Measurements from ENCODE around the gene NUP43.
"Not testable (repeated sequence)": the region's sequence is repeated elsewhere in the genome, so short reads cannot be mapped to it uniquely, and the experiment has no call there.

NUP43 gene

DNA sequence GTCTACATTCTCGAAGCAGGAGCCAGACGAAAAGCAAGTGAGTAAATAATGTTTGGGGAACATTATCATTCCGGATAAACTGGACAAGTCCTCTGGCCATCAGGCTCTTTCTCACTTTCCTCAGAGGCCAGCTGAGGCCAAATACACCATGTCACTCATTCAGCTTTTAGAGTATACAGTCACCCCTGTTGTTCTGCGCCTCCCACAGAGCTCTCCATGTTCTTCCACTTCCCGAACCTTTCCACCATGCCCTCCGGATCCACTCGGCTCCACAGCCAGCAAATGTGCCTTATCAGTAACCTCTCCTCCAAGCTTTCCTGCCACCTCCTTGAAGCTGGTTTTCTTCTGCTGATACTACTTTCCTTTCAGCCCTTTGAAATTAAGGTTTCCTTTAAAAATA lies 60.1 kb downstream of the NUP43 start:
- no peak for DNase-seq

DNA sequence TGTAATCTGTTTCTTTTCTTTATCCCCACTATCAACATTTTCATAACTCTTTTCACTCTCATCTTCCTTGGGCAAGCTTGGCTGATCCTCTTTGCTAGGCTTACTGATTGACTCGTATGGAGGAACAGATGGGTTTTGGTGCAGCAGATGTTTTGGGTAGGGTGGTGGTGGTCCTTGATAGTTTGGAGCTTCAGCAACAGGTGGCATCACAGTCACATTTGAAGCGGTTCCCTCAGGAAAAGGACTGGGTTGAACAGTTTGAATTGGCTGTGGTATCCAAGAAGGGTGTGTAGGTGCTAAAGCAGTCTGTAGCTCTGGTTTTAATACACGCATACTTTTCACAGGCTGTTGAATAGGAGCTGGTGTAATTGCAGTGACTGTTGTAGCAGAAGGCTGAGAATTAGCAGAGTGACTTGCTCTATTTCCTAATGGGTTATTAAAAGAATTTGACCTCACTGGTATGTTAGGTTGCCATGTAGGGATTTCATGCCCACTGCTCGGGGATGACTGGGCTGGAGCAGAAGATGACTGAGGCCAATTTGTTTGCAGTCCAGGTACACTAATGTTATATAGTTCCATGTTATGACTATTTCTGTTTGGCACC lies 63.0 kb downstream of the NUP43 start:
- peak; percentile 99 for DNase-seq

DNA sequence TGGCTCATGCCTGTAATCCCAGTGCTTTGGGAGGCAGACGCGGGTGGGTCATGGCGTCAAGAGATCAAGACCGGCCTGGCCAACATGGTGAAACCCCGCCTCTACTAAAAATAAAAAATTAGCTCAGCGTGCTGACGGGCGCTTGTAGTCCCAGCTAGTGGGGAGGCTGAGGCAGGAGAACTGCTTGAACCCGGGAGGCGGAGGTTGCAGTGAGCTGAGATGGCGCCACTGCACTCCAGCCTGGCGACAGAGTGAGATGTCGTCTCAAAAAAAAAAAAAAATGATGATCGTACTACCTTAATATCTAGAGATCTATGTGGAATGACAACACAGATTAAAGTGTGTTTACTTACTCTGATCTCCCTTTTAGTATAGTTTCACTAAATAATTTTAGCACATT lies 64.5 kb downstream of the NUP43 start:
- not testable (repeated sequence) for DNase-seq

- no peak for DNase-seq
Measured at GRCh38 chr6:149681209-149681608, 65.1 kb downstream of the NUP43 start.

DNA sequence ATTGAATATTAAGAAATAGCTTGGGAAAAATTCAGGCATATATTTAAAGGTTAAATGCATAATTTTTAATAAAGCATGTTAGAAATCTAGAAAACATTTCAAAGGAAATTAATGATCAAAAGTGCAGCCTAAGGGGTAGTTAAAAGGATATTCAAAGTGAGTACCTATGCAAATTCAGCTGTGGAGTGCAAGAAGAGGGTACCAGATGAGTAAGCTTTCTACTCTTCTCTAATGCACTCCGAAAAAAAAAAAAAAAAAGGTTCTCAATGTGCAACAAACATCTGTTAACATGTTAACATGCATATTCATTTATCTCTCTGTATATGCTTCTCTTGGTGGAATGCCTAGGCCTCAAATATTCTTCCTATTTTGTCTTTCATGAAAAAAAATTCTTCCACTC lies 65.8 kb downstream of the NUP43 start:
- DNase-seq = peak; percentile 34

Data from NCI-H524 treated with DMSO at 0.1 percent for 48 hours (cell line).